Measurements from ENCODE around the gene FARP1. TPM values are rescaled to one million over a fixed set of nuclear protein-coding genes. Genes with fewer than 3 reads are reported as not detected.

Gene FARP1
- total RNA-seq, 5 donors from 2014 or later (not counting 1 experiment from before 2014, with no cell fraction given), result 0.51 to 2.0 (median 1.0) TPM

DNA sequence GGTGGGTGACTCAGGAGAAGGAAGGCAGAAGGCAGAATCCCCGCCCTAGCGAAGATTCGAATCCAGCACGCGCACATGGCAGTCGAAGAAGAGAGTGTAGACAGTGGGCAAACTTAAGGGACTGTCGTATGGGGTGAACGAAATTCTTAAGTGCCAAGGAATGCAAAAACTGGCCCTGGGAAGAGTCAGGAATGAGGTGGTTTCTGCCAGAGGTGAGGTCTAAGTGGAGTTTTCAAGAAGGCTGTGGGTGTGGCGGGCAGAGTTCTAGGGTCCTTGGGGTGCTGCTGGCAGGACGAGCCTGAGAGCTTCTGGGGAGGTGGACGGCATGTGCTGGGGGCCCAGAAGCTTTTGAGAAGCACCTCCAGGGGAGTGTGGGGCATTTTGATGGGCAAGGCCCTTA is 98.1 kb downstream of the FARP1 start:
- DNase-seq, result no peak
- ATAC-seq (replicated peaks in 1 of 4), result no peak
- no peak overlapping the region for H3K4me3 Mint-ChIP-seq
- ChIA-PET POLR2A (no interaction called here), CTCF (no interaction called here)
- H3K9me3 Mint-ChIP-seq, result no peaks in the 10 kb centered on the region
- no peaks in the 10 kb centered on the region for H3K36me3 Mint-ChIP-seq
- H3K9me3 ChIP-seq, result no peaks in the 10 kb centered on the region
- H3K4me1 ChIP-seq (ENCODE audit: control insufficient read depth in 1 of 2, extremely low read depth in 1 of 2, insufficient read depth in 2 of 2, low read length in 2 of 2), result no peaks in the 10 kb centered on the region
- 86% methylated on average over 11 of the region's 11 CpGs for WGBS (ENCODE audit: insufficient coverage)
- no peak overlapping the region for H3K27ac ChIP-seq (ENCODE audit: low read length)
- H3K4me3 ChIP-seq (ENCODE audit: control insufficient read depth in 1 of 2, extremely low read depth in 1 of 2, low read length in 1 of 2), result no peak overlapping the region
- no peaks in the 10 kb centered on the region for H3K36me3 ChIP-seq (ENCODE audit: control insufficient read depth in 2 of 2, extremely low read depth in 1 of 2, insufficient read depth in 1 of 2, low read length in 1 of 2)
- H3K4me1 Mint-ChIP-seq, result no peaks in the 10 kb centered on the region
- H3K27me3 Mint-ChIP-seq, result peaks cover under 1 to 2% of the 10 kb centered on the region in 2 donors
- no peak overlapping the region for H3K27ac Mint-ChIP-seq
- H3K27me3 ChIP-seq (replicated peaks in 1 of 2; ENCODE audit: control insufficient read depth in 2 of 2, extremely low read depth in 1 of 2, insufficient read depth in 2 of 2, low read length in 1 of 2), result peaks cover 0 to 10% of the 10 kb centered on the region in 2 experiments

DNA sequence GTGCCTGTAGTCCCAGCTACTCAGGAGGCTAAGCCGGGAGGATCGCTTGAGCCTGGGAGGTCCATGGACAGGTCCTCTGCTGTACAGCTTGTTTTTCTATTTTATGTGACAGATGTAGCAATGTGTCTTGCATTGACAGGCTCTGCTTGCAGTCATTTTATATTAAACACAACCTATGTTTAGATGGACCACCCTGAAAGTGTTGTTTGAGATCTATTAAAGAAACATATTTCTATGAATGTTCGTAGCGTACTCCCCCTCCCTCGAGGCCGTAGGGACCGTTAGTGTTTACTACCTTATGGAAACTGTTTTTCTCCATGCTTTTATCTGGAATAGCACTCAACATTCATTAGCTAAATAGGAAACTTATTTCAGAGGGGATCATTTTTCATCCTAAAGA is 99.1 kb downstream of the FARP1 start:
- no peaks in the 10 kb centered on the region for H3K36me3 ChIP-seq (ENCODE audit: control insufficient read depth in 2 of 2, extremely low read depth in 1 of 2, insufficient read depth in 1 of 2, low read length in 1 of 2)
- no CpG with 5 or more reads among the region's 7 CpGs for WGBS (ENCODE audit: insufficient coverage)
- ChIA-PET POLR2A (no interaction called here), CTCF (no interaction called here)
- Mint-ChIP-seq H3K9me3 (no peaks in the 10 kb centered on the region), H3K27ac (no peak overlapping the region), H3K36me3 (no peaks in the 10 kb centered on the region), H3K27me3 (no peaks in the 10 kb centered on the region), H3K4me1 (no peaks in the 10 kb centered on the region), H3K4me3 (no peak overlapping the region)
- no peak overlapping the region for H3K27ac ChIP-seq (ENCODE audit: low read length)
- no peaks in the 10 kb centered on the region for H3K9me3 ChIP-seq
- no peak overlapping the region for H3K4me3 ChIP-seq (ENCODE audit: control insufficient read depth in 1 of 2, extremely low read depth in 1 of 2, low read length in 1 of 2)
- H3K27me3 ChIP-seq (replicated peaks in 1 of 2; ENCODE audit: control insufficient read depth in 2 of 2, extremely low read depth in 1 of 2, insufficient read depth in 2 of 2, low read length in 1 of 2), result peaks cover 0 to 10% of the 10 kb centered on the region in 2 experiments
- ATAC-seq (replicated peaks in 1 of 4) (no peak), DNase-seq (no peak)
- H3K4me1 ChIP-seq (ENCODE audit: control insufficient read depth in 1 of 2, extremely low read depth in 1 of 2, insufficient read depth in 2 of 2, low read length in 2 of 2), result no peaks in the 10 kb centered on the region

DNA sequence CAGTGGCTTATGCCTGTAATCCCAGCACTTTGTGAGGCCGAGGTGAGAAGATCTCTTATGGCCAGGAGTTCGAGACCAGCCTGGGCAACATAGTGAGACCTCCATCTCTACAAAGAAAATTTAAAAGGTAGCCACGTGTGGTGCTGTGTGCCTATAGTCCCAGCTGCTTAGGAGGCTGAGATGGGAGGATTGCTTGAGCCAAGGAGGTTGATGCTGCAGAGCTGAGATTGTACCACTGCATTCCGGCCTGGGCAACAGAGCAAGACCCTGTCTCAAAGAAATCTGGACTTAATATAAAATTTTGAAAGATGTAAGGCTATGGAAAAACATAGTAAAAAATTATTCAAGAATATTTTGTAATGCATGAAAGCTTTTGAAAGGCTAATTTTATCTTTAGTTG is 99.5 kb downstream of the FARP1 start:
- Mint-ChIP-seq H3K9me3 (no peaks in the 10 kb centered on the region), H3K27me3 (peaks cover 3% of the 10 kb centered on the region in 2 donors), H3K27ac (no peak overlapping the region), H3K36me3 (no peaks in the 10 kb centered on the region), H3K4me1 (no peaks in the 10 kb centered on the region), H3K4me3 (no peak overlapping the region)
- Histone ChIP-seq H3K4me1 (ENCODE audit: control insufficient read depth in 1 of 2, extremely low read depth in 1 of 2, insufficient read depth in 2 of 2, low read length in 2 of 2) (no peaks in the 10 kb centered on the region), H3K27me3 (replicated peaks in 1 of 2; ENCODE audit: control insufficient read depth in 2 of 2, extremely low read depth in 1 of 2, insufficient read depth in 2 of 2, low read length in 1 of 2) (peaks cover 0 to 10% of the 10 kb centered on the region in 2 experiments), H3K9me3 (no peaks in the 10 kb centered on the region), H3K27ac (ENCODE audit: low read length) (no peak overlapping the region), H3K4me3 (ENCODE audit: control insufficient read depth in 1 of 2, extremely low read depth in 1 of 2, low read length in 1 of 2) (no peak overlapping the region), H3K36me3 (ENCODE audit: control insufficient read depth in 2 of 2, extremely low read depth in 1 of 2, insufficient read depth in 1 of 2, low read length in 1 of 2) (no peaks in the 10 kb centered on the region)
- no peak for ATAC-seq (replicated peaks in 1 of 4)
- ChIA-PET POLR2A (no interaction called here), CTCF (no interaction called here)
- DNase-seq, result no peak
- 65% methylated on average over 2 of the region's 4 CpGs for WGBS (ENCODE audit: insufficient coverage)

DNA sequence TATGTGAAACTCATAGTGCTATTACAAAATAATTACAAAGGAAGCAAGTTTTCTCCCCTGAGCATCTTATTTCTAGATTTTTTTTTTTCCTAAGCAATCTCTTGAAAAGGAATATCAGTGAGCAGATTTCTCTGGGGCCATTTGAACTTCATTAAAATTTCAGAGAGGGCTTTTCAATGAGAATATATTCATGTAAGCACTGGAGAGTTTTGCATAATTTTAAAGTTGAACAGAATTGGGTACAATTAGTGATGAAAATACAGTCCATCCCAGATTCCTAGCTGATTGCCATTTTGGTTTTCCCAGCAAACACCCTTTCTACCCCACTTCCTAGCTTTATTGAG is 101.0 kb downstream of the FARP1 start:
- Mint-ChIP-seq H3K4me3 (no peak overlapping the region), H3K36me3 (no peaks in the 10 kb centered on the region), H3K27me3 (peaks cover 5 to 7% of the 10 kb centered on the region in 2 donors), H3K27ac (no peak overlapping the region), H3K9me3 (no peaks in the 10 kb centered on the region), H3K4me1 (no peaks in the 10 kb centered on the region)
- H3K9me3 ChIP-seq, result no peaks in the 10 kb centered on the region
- POLR2A ChIA-PET, result interaction anchor here in 1 of 2 donors (0.6 kb wide), 1 partner anchor 1118 kb away, joined by 3 read pairs; no protein-coding TSS in a partner anchor
- peaks cover 0 to 10% of the 10 kb centered on the region in 2 experiments for H3K27me3 ChIP-seq (replicated peaks in 1 of 2; ENCODE audit: control insufficient read depth in 2 of 2, extremely low read depth in 1 of 2, insufficient read depth in 2 of 2, low read length in 1 of 2)
- no peaks in the 10 kb centered on the region for H3K36me3 ChIP-seq (ENCODE audit: control insufficient read depth in 2 of 2, extremely low read depth in 1 of 2, insufficient read depth in 1 of 2, low read length in 1 of 2)
- ATAC-seq (replicated peaks in 1 of 4), result no peak
- CTCF ChIA-PET, result no interaction called here
- no peak overlapping the region for H3K4me3 ChIP-seq (ENCODE audit: control insufficient read depth in 1 of 2, extremely low read depth in 1 of 2, low read length in 1 of 2)
- no peaks in the 10 kb centered on the region for H3K4me1 ChIP-seq (ENCODE audit: control insufficient read depth in 1 of 2, extremely low read depth in 1 of 2, insufficient read depth in 2 of 2, low read length in 2 of 2)
- DNase-seq, result no peak
- no peak overlapping the region for H3K27ac ChIP-seq (ENCODE audit: low read length)

DNA sequence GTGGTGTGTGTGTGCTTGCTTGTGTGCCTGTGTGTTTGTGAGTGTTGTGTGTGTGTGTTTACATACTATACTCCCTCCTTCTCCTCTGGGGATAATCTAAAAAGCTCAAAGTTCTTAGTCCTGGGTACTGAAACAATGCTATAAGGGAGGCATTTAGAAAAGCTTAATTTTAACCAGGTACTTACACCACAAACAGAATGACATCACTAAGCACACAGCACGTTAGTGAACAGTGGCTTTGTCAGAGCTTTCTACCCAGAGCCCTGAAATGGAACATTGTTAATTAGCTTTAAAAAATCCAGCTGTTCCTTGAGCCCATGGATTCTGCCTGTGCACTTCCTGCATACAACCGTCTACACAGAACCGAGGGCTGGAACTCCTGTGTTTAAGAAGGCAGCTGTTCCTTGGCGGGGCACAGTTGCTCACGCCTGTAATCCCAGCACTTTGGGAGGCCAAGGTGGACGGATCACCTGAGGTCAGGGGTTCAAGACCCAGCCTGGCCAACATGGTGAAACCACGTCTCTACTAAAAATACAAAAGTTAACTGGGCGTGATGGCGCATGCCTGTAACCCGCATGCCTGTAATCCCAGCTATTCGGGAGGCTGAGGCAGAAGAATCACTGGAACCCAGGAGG is 103.8 kb downstream of the FARP1 start:
- no peaks in the 10 kb centered on the region for H3K4me1 ChIP-seq (ENCODE audit: control insufficient read depth in 1 of 2, extremely low read depth in 1 of 2, insufficient read depth in 2 of 2, low read length in 2 of 2)
- H3K27me3 ChIP-seq (replicated peaks in 1 of 2; ENCODE audit: control insufficient read depth in 2 of 2, extremely low read depth in 1 of 2, insufficient read depth in 2 of 2, low read length in 1 of 2), result no peaks in the 10 kb centered on the region
- no peak overlapping the region for H3K4me3 ChIP-seq (ENCODE audit: control insufficient read depth in 1 of 2, extremely low read depth in 1 of 2, low read length in 1 of 2)
- Mint-ChIP-seq H3K4me1 (no peaks in the 10 kb centered on the region), H3K9me3 (no peaks in the 10 kb centered on the region), H3K4me3 (no peak overlapping the region), H3K27ac (no peak overlapping the region), H3K27me3 (peaks cover 5 to 11% of the 10 kb centered on the region in 2 donors), H3K36me3 (no peaks in the 10 kb centered on the region)
- ChIA-PET POLR2A (interaction anchor here in 1 of 2 donors (0.7 kb wide), 1 partner anchor 604 kb away, joined by 3 read pairs; no protein-coding TSS in a partner anchor), CTCF (no interaction called here)
- WGBS (ENCODE audit: insufficient coverage), result 80% methylated on average over 9 of the region's 11 CpGs
- no peaks in the 10 kb centered on the region for H3K9me3 ChIP-seq
- no peaks in the 10 kb centered on the region for H3K36me3 ChIP-seq (ENCODE audit: control insufficient read depth in 2 of 2, extremely low read depth in 1 of 2, insufficient read depth in 1 of 2, low read length in 1 of 2)
- no peak overlapping the region for H3K27ac ChIP-seq (ENCODE audit: low read length)
- DNase-seq (no peak), ATAC-seq (replicated peaks in 1 of 4) (no peak)

DNA sequence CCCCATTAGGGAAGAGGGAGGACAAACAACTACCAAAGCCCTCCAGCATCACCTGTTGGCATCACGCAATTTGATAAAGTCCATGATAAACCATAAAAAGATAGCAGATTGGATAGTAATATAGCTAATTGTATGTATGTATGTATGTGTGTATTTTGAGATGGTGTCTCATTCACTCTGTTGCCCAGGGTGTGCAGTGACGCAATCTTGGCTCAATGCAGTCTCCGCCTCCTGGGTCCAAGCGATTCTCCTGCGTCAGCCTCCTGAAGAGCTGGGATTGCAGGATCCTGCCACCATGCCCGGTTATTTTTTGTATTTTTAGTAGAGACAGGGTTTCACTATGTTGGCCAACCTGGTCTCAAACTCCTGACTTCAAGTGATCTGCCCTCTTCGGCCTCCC is 108.8 kb downstream of the FARP1 start:
- Histone ChIP-seq H3K27me3 (replicated peaks in 1 of 2; ENCODE audit: control insufficient read depth in 2 of 2, extremely low read depth in 1 of 2, insufficient read depth in 2 of 2, low read length in 1 of 2) (no peaks in the 10 kb centered on the region), H3K9me3 (no peaks in the 10 kb centered on the region), H3K4me1 (ENCODE audit: control insufficient read depth in 1 of 2, extremely low read depth in 1 of 2, insufficient read depth in 2 of 2, low read length in 2 of 2) (no peaks in the 10 kb centered on the region)

More for the DNA sequence above, 108.8 kb downstream of the FARP1 start:
- ChIA-PET POLR2A (no interaction called here), CTCF (no interaction called here)
- ATAC-seq (replicated peaks in 1 of 4) (no peak), DNase-seq (no peak)
- Mint-ChIP-seq H3K27me3 (peaks cover 6 to 11% of the 10 kb centered on the region in 2 donors), H3K4me3 (no peak overlapping the region), H3K4me1 (no peaks in the 10 kb centered on the region), H3K36me3 (no peaks in the 10 kb centered on the region), H3K27ac (no peak overlapping the region), H3K9me3 (no peaks in the 10 kb centered on the region)
- Histone ChIP-seq H3K27ac (ENCODE audit: low read length) (no peak overlapping the region), H3K36me3 (ENCODE audit: control insufficient read depth in 2 of 2, extremely low read depth in 1 of 2, insufficient read depth in 1 of 2, low read length in 1 of 2) (no peaks in the 10 kb centered on the region), H3K4me3 (ENCODE audit: control insufficient read depth in 1 of 2, extremely low read depth in 1 of 2, low read length in 1 of 2) (no peak overlapping the region)
- 100% methylated on average over 3 of the region's 7 CpGs for WGBS (ENCODE audit: insufficient coverage)

Measured in T-cell (primary cell).